Spleen (tissue), 11 donors: Measurements from ENCODE around the gene ZFP62. TPM values are rescaled to one million over a fixed set of nuclear protein-coding genes. Genes with fewer than 3 reads are reported as not detected.

Experiments used
- DNase-seq: peaks from one replicate; pipeline ENCODE4 v3.0.0-alpha.2; 2020
- H3K27ac ChIP-seq, 8 donors: fragments of 200-600 bp; sonication (generic) in 7 of 8; 1 replicate in 4 of 8; 2 replicates in 4 of 8; pipeline versions ENCODE4 v1.5.0 to v1.8.0; 2016 to 2021; ENCODE audit warnings: inconsistent platforms in 4 of 8, mild to moderate bottlenecking in 4 of 8, moderate library complexity in 1 of 8
- H3K27me3 ChIP-seq, 7 donors: fragments of 200-600 bp; sonication (generic) in 6 of 7; replicated peaks in 1 of 7; 1 replicate in 4 of 7; 2 replicates in 3 of 7; pipeline versions ENCODE4 v1.5.0 to v1.8.0; 2016 to 2021; ENCODE audit warnings: inconsistent platforms in 3 of 7, mild to moderate bottlenecking in 1 of 7
- H3K36me3 ChIP-seq, 6 donors: fragments of 200-600 bp; sonication (generic) in 5 of 6; 1 replicate in 4 of 6; 2 replicates in 2 of 6; pipeline versions ENCODE4 v1.5.0 to v1.8.0; 2016 to 2021; ENCODE audit warnings: inconsistent platforms in 2 of 6
- H3K4me1 ChIP-seq, 6 donors: fragments of 200-600 bp; sonication (generic) in 5 of 6; 1 replicate in 3 of 6; 2 replicates in 3 of 6; pipeline versions ENCODE4 v1.5.0 to v1.8.0; 2016 to 2021; ENCODE audit warnings: inconsistent platforms in 3 of 6
- H3K4me3 ChIP-seq, 8 donors: fragments of 200-600 bp; sonication (generic) in 7 of 8; 1 replicate in 4 of 8; 2 replicates in 4 of 8; pipeline versions ENCODE4 v1.5.0 to v1.8.0; 2016 to 2021; ENCODE audit warnings: inconsistent platforms in 4 of 8, mild to moderate bottlenecking in 4 of 8, moderate library complexity in 2 of 8
- H3K9me3 ChIP-seq, 8 donors: fragments of 200-600 bp; sonication (generic) in 7 of 8; 1 replicate in 4 of 8; 2 replicates in 4 of 8; pipeline versions ENCODE4 v1.5.0 to v1.8.0; 2016 to 2021; ENCODE audit warnings: inconsistent platforms in 4 of 8
- POLR2A ChIP-seq, 3 donors: fragments of 450-650 bp; IDR thresholded peaks; one replicate each; pipeline ENCODE4 v1.5.1; 2017; ENCODE audit warnings: antibody characterized with exemption in 3 of 3, mild to moderate bottlenecking in 1 of 3
- POLR2AphosphoS5 ChIP-seq, 3 donors: sonication (generic); formaldehyde crosslinking; IDR thresholded peaks; one replicate each; pipeline ENCODE4 v1.5.1; 2017; ENCODE audit warnings: antibody characterized with exemption in 3 of 3
- WGBS, 5 donors: extraction: QIAGEN DNeasy Blood & Tissue Kit in 3 of 5; methylation state at CpG; one replicate each; pipeline versions ENCODE4 v1.1.5 to v1.1.7; 2013 to 2018; 5-methylcytosine and 5-hydroxymethylcytosine counted together
- intact Hi-C: fragments of 100-400 bp; cut with DNase I; formaldehyde crosslinking; loops from one replicate; pipeline ENCODE4 v1.15.0; 2023; ENCODE audit warnings: low total_unique reads
- polyA plus RNA-seq, 3 donors: library from polyadenylated mRNA; stranded (reverse); fragments of 200-250 nt; gene quantifications; one replicate each; pipeline ENCODE4 v1.2.1, GENCODE V29; 2013
- total RNA-seq, 7 donors: library from RNA; depleted of rRNA in 3 of 7; stranded (reverse); fragments of >200 nt in 3 of 7; fragmentation: NEBNext Ultra II Directional in 4 of 7; extraction: Animal tissue kit (Norgen Biotek cat#: 25700) in 4 of 7; gene quantifications; one replicate each; pipeline versions ENCODE4 v1.1.0 to v1.2.1, GENCODE V29; 2016 to 2021
- TF ChIP-seq, protein P1 (sequence below), 11 experiments: fragments of 200-600 bp in 7 of 11; fragments of 450-650 bp in 4 of 11; sonication (generic) in 4 of 11; IDR thresholded peaks in 8 of 11; conservative IDR thresholded peaks in 3 of 11; 1 replicate in 7 of 11; 2 replicates in 4 of 11; pipeline versions ENCODE4 v1.4.0 to v1.8.0; 2016 to 2021; ENCODE audit warnings: antibody characterized with exemption in 11 of 11, inconsistent platforms in 4 of 11, mild to moderate bottlenecking in 1 of 11
- donor health status: healthy with polysubstance abuse.
- donor health status: DM: no; HTN: no; CAD: no; lungs with moderate emphysema.
- donor health status: DM: no; HTN: no; CAD: no.
- donor health status: Bipolar disorder and iron deficiency.
- donor health status: healthy.
- donor health status: DM: no; HTN: no; CAD: no.
- donor health status: DM: yes; HTN: yes; CAD: no.

Gene ZFP62
- total and polyA plus RNA-seq, 10 donors: 20.2 to 31.5 (median 27.6) TPM

GRCh38 chr5:180866985-180867384 lies 5.9 kb upstream of the ZFP62 start:
- intact Hi-C loops: loop anchor here (10.0 kb wide), 1 partner anchor 298 kb away; no protein-coding TSS in a partner anchor

DNA sequence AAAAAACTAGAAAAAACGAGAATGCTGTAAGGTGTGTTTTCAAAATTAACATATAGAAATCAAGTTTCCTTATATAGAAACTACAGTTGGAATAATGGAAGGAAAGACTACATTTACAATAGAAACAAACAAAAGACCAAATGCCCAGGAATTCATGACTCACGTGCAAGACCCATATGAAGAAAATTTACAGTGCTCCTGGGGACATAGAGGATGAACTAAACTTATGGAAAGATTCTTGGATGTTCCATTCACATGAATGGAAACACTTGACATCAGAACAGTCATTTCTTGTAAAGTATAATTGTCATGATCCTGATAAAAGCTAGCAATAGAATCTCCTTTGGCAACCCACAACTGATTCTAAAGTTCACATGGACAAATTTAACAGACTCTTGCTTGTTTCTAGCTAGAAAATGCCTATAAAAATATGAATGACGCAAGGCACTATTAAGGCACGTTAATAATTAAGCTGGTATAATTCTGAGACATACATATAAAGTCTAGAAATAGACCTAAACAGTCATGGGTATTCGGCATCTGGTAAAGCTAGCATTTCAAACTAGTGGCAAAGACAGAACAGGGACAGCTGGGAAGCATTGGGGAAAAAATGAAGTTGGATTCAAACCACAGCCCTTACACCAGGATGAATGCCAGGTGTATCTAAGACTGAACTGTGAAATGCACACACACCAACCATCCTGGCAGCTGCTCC lies 5.1 kb upstream of the ZFP62 start:
- Histone ChIP-seq H3K4me3 (no peak overlapping the region), H3K36me3 (no peaks in the 10 kb centered on the region), H3K9me3 (no peaks in the 10 kb centered on the region), H3K27me3 (no peaks in the 10 kb centered on the region), H3K4me1 (peaks cover 0 to 16% (median 6%) of the 10 kb centered on the region in 6 donors), H3K27ac (no peak overlapping the region)
- WGBS, 5 donors: 74 to 86% (median 78%) methylated on average over 5 of the region's 5 CpGs
- intact Hi-C loops: loop anchor here (10.0 kb wide), 1 partner anchor 299 kb away; no protein-coding TSS in a partner anchor
- no peak for DNase-seq
- no peak for TF ChIP-seq POLR2AphosphoS5 (IDR thresholded peaks at IDR 0.05)
- TF ChIP-seq, protein P1, sequence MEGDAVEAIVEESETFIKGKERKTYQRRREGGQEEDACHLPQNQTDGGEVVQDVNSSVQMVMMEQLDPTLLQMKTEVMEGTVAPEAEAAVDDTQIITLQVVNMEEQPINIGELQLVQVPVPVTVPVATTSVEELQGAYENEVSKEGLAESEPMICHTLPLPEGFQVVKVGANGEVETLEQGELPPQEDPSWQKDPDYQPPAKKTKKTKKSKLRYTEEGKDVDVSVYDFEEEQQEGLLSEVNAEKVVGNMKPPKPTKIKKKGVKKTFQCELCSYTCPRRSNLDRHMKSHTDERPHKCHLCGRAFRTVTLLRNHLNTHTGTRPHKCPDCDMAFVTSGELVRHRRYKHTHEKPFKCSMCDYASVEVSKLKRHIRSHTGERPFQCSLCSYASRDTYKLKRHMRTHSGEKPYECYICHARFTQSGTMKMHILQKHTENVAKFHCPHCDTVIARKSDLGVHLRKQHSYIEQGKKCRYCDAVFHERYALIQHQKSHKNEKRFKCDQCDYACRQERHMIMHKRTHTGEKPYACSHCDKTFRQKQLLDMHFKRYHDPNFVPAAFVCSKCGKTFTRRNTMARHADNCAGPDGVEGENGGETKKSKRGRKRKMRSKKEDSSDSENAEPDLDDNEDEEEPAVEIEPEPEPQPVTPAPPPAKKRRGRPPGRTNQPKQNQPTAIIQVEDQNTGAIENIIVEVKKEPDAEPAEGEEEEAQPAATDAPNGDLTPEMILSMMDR (IDR thresholded peaks at IDR 0.05 in 8 of 11, conservative IDR thresholded peaks at IDR 0.05 in 3 of 11): no peak
- no peak for TF ChIP-seq POLR2A (IDR thresholded peaks at IDR 0.05)

More at GRCh38 chr5:180866985-180867384, 5.9 kb upstream of the ZFP62 start:
- no peak for DNase-seq
- H3K27ac ChIP-seq: no peak overlapping the region
- H3K27me3 ChIP-seq: no peaks in the 10 kb centered on the region
- 87 to 96% (median 91%) methylated on average over 10 of the region's 10 CpGs for WGBS, 5 donors
- TF ChIP-seq POLR2AphosphoS5 (IDR thresholded peaks at IDR 0.05): no peak
- TF ChIP-seq, protein P1 (IDR thresholded peaks at IDR 0.05 in 8 of 11, conservative IDR thresholded peaks at IDR 0.05 in 3 of 11): no peak
- TF ChIP-seq POLR2A (IDR thresholded peaks at IDR 0.05): no peak
- H3K36me3 ChIP-seq: no peaks in the 10 kb centered on the region
- no peak overlapping the region for H3K4me3 ChIP-seq
- no peaks in the 10 kb centered on the region for H3K9me3 ChIP-seq
- peaks cover 0 to 11% (median 2%) of the 10 kb centered on the region in 6 donors for H3K4me1 ChIP-seq

- H3K4me1 ChIP-seq: peaks cover 0 to 27% (median 15%) of the 10 kb centered on the region in 6 donors
- H3K4me3 ChIP-seq: no peak overlapping the region
- H3K27me3 ChIP-seq: no peaks in the 10 kb centered on the region
- no peaks in the 10 kb centered on the region for H3K9me3 ChIP-seq
- DNase-seq: no peak
- WGBS, 5 donors: 79 to 90% (median 85%) methylated on average over 11 of the region's 11 CpGs
- H3K36me3 ChIP-seq: peaks cover 0 to 8% (median under 1%) of the 10 kb centered on the region in 6 donors
- TF ChIP-seq, protein P1 (IDR thresholded peaks at IDR 0.05 in 8 of 11, conservative IDR thresholded peaks at IDR 0.05 in 3 of 11): no peak
- TF ChIP-seq POLR2A (IDR thresholded peaks at IDR 0.05) (no peak), POLR2AphosphoS5 (IDR thresholded peaks at IDR 0.05) (no peak)
- intact Hi-C loops: loop anchor here (5.0 to 10.0 kb wide), 2 partner anchors 75 to 302 kb away; no protein-coding TSS in a partner anchor
- no peak overlapping the region for H3K27ac ChIP-seq
Measured at GRCh38 chr5:180862645-180863044, 1.6 kb upstream of the ZFP62 start.

GRCh38 chr5:180860273-180860886 lies 696 bp downstream of the ZFP62 start:
- Histone ChIP-seq H3K4me1 (peaks cover 0 to 27% (median 15%) of the 10 kb centered on the region in 6 donors), H3K27ac (peak overlapping the region; percentile 90 to 98 (median 95)), H3K27me3 (no peaks in the 10 kb centered on the region), H3K36me3 (peaks cover 0 to 25% (median 12%) of the 10 kb centered on the region in 6 donors), H3K9me3 (no peaks in the 10 kb centered on the region), H3K4me3 (peak overlapping the region; percentile 64 to 98 (median 90))
- intact Hi-C loops: loop anchor here (5.0 to 10.0 kb wide), 2 partner anchors 73 to 304 kb away; no protein-coding TSS in a partner anchor
- TF ChIP-seq, protein P1 (IDR thresholded peaks at IDR 0.05 in 8 of 11, conservative IDR thresholded peaks at IDR 0.05 in 3 of 11): peak in 4 of 11 experiments; percentile 15 to 39 (median 24)
- no peak for TF ChIP-seq POLR2A (IDR thresholded peaks at IDR 0.05)
- peak; percentile 87 for DNase-seq
- WGBS, 5 donors: 0 to 1% (median 1%) methylated on average over 17 to 18 of the region's 18 CpGs
